HL-60/S4 treated with retinoic acid at 250 ng/mL for 4 days and 3 days (cell line): Measurements from ENCODE around the gene IGSF23.
"Not testable (repeated sequence)": the region's sequence is repeated elsewhere in the genome, so short reads cannot be mapped to it uniquely, and the experiment has no call there.

ENCODE experiments used
- in situ Hi-C: fragments of 300-500 bp; cut with MboI; formaldehyde crosslinking; loops from 2 replicates; pipeline ENCODE4 v1.7.0; 2022; ENCODE audit warnings: low sequenced_read_pairs

IGSF23 gene

DNA sequence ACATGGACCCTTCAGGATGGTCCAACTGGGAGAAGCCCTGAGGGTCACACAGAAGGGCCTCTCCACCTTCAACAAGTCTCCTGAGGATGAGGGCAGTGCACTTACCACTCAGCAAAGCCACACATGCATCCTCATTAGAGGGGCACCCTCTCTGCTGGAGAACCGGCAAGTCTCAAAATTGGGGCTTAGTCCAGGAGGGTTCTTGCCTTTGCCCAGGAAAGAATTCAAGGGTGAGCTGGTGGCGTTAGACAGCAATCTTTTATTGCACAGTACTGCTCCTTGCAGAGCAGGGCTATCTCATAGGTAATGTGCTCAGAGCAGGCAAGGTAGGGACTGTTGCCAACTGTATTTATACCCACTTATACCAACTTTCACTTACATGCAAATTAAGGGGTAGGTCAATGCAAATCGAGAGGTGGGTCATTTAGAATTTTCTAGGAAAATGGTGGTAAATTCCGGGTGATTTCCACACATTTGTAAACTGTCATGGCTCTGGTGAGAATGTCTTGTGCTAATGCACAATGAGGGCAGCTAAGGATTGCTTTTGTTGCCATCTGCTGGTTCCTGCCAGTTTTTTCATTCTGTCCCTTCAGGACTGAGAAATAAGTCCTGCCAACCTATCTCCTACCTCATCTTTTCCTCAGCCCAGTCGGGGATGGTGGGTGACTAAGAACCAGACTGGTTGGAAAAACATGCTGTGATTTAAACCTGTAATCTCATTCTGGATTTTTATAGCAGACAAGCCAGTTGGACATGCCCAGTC is 27.8 kb upstream of the IGSF23 start:
- in situ Hi-C loops = no loop called here

DNA sequence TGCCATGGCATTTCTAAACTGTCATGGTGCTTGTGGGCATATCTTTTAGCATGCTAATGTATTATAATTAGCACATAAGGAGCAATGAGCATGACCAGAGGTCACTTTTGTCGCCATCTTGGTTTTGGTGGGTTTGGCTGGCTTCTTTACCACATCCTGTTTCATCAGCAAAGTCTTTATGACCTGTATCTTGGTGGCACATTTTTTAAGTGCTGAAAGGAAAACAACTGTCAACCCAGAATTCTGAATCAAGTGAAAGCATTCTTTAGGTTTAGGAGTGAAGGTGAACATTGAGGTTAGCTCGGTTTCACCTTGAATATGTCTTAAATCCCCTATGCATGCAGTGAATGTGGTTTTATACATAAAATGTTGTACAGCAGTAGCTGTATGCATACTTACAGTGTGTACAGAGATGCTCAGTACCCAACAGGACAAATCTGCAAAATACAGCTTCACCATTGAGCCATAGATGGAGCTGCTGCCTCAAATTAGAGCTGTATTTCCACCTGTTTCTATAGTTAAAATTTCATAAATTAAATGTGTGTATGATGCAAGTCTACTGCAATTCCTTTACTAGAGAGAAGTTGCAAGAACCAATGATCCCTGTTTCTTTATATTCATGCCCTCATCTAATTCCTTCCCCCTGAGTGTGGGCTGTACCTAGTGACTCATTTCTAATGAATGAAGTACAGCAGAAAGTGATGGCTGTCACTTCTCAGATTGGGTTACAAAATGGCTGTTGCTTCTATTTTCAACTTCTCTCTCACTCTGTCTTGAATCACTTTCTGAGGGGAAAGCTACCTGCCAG is 25.2 kb upstream of the IGSF23 start:
- in situ Hi-C loops = no loop called here

DNA sequence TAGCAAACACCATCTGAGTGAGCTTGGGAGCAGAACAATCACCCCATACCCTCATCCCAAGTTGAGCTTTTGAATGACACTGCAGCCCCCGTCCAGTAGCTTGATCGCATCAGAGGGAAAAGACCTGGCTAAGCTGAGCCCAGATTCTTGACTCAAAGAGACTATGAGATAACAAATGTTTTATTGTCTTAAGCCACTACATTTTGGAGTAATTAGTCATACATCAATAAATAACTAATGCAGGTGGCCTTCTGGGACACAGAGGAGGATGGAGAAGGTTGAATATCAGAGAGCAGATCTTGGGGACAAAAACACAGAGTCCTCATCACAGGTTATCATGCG is 24.6 kb upstream of the IGSF23 start:
- in situ Hi-C loops = no loop called here

DNA sequence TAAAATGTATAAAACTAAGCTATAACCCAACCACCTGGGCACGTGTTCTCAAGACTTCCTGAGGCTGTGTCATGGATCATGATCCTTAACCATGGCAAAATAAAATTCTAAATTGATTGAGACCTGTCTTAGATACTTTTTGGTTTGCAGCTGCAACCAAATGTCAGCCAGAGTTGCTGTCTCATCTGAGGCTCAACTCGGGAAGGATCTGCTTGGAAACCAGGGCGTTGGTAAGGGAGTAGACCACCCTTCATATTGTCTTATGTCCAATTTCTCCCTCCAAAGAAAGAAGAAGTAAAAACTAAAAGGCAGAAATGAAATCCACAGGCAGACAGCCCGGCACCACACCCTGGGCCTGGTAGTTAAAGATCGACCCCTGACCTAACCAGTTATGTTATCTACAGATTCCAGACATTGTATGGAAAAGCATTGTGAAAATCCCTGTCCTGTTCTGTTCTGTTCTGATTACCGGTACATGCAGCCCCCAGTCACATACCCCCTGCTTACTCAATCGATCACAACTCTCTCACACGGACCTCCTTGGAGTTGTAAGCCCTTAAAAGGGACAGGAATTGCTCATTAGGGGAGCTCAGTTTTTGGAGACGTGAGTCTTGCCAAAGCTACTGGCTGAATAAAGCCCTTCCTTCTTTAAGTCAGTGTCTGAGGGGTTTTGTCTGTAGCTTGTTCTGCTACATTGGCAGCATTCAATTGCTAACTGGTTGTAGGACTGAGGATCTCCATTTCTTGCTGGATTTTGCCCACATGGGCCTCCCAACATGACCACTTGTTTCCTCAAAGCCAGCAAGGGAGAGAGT is 22.9 kb upstream of the IGSF23 start:
- in situ Hi-C loops = no loop called here

DNA sequence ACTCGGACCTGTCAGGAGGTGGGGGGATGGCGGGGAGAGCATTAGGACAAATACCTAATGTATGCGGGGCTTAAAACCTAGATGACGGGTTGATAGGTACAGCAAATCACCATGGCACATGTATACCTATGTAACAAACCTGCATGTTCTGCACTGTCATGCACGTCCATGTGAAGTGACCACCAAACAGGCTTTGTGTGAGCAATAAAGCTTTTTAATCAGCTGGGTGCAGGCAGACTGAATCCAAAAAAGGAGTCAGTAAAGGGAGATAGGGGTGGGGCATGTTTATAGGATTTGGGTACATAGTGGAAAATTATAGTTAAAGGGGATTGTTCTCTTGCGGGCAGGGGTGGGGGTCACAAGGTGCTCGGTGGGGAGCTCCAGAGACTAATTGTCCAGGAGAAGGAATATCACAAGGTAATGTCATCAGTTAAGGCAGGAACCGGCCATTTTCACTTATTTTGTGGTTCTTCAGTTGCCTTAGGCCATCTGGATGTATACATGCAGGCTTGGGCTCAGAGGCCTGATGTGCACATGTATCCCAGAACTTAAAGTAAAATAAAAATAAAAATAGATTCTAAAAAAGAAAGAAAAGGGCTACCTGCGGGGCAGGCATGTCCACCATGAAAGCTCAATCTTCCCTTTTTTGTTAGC is 21.9 kb upstream of the IGSF23 start:
- in situ Hi-C loops = not testable (repeated sequence)

DNA sequence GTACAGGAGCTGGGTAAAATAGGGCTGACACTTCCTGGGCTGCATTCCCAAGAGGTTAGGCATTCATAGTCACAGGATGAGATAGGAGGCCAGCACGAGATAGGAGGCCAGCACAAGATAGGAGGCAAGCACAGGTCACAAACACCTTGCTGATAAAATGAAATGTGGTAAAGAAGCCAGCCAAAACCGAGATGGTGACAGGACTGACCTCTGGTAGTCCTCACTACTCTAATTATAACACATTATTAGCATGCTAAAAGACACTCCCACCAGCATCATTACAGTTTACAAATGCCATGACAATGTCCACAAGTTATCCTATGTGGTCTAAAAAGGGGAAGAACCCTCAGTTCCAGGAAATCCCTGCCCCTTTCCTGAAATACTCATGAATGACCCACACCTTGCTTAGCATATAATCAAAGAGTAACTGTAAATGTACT is 20.9 kb upstream of the IGSF23 start:
- in situ Hi-C loops = no loop called here

DNA sequence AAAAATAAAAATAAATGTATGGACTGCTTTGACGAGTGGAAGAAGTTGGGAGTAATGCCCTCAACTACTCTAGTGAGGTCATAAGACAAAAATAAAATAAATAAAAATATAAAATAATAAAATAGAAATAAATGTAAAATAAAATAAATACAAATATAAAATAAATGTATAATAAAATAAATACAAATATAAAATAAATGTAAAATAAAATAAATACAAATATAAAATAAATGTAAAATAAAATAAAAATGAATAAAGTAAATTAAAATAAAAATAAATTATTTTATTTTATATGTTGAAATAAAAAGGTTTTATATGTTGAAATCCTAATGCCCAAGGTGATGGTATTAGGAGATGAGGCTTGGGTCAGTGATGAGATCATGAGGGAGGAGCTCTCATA is 20.1 kb upstream of the IGSF23 start:
- in situ Hi-C loops = no loop called here

DNA sequence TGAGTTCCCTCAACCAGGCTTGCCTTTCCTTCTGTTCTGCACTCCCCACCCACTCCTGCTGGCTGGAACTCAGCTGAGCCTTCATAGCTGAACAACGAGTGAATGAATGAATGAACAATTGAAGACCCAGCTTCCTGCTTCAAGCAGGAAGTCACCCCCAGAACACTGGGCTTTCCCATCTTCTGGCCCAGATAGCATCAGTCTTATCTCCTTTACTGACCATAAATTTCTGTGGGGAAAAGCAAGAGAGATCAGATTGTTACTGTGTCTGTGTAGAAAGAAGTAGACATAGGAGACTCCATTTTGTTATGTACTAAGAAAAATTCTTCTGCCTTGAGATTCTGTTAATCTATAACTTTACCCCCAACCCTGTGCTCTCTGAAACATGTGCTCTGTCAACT is 19.5 kb upstream of the IGSF23 start:
- in situ Hi-C loops = not testable (repeated sequence)

DNA sequence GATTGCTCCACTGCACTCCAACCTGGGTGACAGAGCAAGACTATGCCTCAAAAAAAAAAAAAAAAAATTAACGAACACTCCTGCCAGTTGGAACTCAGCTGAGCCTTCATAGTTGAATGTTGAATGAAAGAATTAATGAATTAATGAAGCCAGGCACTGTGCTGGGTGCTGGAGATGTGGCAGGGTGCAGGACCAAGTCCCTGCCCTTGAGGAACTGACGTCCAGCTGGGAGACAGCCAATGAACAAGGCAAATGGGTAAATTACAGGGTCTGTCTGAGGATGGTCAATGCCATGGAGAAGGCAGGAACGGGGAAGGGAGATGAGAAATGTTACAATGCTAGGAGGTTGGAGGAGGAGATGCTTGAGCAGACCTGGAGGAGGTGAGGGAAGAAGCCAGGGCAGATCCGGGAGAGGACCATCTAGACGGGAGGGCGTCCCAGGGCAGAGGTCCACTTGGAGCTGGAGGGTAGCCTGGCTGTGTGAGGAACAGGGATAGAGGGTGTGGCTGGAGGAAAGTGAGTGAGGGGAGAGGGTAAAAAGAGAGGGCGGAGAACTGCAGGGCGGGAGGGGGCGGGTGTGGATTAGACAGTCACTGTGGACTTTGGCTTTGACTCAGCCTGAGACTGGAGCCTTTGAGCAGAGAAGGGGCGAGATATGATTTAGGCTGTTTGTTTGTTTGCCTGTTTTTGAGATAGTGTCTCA is 16.8 kb upstream of the IGSF23 start:
- in situ Hi-C loops = no loop called here

DNA sequence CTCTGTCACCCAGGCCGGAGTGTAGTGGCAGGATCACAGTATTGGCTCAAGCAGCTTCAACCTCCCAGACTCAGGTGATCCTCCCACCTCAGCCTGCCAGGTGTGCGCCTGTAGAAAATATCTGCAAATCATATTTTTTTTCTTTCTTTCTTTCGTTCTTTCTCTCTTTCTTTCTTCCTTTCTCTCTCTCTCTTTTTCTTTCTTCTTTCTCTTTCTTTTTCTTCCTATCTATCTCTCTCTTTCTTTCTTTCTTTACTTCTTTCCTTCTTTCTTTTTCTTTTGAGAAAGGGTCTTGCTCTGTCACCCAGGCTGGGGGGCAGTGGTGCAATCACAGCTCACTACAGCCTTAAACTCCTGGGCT is 16.3 kb upstream of the IGSF23 start:
- in situ Hi-C loops = no loop called here

DNA sequence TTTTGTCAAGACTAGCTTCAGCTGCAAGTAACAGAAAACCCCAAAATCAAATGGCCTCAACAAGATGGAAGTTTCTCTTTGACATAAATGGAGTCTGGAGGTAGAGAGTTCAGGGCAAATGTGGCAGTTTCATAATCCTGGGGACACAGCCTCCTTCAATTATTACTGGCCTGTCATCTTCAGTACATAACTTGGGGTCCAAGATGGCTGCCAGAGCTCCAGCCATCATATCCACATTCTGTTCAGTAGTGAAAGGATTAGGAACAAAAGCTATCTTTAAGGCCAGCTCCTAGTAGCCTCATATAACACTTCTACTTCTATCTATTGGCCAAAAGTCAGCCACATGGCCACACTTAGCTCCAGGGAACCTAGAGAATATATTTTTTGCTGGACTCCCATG is 15.0 kb upstream of the IGSF23 start:
- in situ Hi-C loops = no loop called here

DNA sequence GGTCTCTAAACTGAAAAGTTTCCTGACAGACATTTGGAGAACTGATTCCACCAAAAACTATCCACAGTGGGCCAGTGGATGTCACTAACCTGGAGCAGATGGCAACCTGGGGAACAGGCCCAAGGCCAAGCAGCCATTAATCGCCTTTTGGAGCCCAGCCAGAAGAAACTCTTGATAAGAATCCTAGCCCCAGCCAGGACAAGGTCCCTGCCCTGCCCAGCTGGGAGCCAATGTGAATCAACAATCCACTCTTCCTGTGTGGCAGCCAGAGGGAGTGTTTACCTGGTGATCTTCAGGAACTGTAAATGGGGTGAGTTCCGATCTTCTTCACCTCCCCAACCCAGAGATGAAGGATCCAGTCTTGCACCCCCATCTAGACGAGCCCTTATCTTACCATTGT is 14.5 kb upstream of the IGSF23 start:
- in situ Hi-C loops = no loop called here

DNA sequence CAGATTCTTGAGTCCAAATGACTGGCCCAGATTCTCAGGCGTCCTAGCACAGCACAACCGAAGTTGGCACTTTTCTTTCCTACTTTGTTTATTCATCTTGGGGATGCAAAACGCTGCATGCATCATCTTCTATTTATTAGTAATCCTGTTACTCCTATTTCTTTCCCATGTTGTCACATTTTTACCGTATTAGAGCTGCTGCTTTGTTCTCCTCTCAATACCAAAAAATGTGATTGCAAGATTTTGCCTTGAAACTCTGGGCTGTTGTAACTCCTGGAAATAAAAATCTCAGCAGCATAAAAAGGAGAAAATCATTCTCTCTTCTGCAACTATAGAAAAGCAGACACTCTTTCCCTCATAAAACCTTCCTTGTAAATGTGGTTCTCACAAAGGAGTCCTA is 12.9 kb upstream of the IGSF23 start:
- in situ Hi-C loops = no loop called here

DNA sequence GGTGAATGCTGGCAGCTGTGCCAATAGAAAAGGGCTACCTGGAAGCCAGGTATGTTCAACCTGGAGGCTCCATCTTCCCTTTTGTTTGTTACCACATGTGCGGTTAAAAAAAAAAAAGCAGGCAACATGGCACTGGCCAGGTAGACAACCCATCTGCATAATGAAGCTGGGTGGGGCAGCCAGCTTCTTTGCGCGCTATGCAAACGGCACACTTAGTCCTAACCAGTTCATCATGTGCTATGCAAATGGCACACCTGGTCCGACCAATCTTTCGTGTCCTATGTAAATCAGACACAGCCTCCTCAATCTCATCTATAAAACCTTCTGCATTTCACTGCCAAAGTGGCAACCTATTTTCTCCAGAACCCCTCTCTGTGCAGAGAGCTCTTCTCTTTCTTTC is 11.3 kb upstream of the IGSF23 start:
- in situ Hi-C loops = no loop called here

DNA sequence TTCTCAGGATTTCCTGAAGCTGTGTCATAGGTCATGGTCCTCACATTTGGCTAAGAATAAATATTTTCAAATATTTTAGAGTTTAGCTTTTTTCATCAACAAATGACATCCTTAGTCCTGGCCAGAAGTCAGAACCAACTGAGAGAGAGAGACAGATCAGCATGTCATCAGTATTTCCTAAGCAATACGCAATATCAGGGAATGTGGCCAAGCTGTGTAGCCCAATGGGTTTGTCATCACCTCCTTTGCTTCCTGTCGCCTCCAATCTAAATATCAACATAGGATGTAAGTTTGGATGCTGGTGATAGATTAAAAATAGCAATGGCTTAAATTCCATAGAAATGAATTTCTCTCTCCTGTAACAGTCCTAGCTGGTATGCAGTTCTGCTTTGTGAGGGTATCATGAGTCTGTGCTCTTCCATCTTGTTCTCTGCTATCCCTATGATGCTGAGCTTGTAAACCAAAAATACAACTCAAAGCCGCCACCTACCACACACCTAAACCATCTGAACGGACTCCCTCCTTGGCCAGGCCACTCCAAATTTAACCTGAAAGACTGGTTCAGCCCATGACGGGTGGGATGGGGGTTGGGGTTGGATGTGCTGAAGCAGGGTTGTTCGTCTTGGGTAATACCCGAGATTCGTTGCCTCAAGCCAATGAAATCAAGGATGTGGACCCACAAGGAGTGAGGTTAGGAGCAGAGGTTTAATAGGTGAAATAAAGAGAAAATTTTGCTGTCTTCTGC is 10.0 kb upstream of the IGSF23 start:
- in situ Hi-C loops = no loop called here

DNA sequence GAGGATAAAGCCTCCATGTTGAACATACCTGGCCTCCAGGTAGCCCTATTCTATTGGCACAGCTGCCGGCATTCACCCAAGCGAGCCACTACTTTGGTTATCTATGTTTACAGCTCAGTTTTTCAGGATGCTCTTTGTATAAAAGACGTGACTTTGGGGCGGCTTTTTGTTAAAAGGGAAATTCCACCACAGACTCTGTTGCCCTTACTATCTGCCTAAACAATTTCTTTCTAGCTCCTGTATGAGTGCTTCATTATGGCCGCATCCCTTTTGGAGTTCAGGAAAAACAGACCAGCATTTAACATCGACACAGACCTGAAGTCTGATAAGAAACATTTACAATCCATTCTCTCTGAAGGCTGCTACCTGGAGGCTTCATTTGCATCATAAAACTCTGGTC is 9.1 kb upstream of the IGSF23 start:
- in situ Hi-C loops = no loop called here

DNA sequence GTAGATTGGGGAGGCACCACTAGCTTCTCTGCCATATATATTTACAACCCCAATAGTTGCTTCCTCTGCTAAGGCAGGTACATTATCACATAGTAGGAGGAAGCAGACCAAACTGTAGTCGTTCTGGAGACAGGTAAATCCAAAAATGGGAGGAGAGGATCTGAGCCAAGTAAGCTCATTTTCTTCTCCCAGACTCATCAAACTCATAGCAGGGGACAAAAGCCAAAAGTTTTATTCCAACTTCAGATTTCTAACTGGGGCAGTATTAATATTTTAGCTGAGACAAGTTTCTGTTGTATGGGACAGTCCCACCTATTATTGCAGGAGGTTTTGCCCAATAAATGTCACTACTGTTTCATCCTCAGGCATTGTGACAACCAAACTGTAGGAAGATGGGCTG is 7.8 kb upstream of the IGSF23 start:
- in situ Hi-C loops = no loop called here

DNA sequence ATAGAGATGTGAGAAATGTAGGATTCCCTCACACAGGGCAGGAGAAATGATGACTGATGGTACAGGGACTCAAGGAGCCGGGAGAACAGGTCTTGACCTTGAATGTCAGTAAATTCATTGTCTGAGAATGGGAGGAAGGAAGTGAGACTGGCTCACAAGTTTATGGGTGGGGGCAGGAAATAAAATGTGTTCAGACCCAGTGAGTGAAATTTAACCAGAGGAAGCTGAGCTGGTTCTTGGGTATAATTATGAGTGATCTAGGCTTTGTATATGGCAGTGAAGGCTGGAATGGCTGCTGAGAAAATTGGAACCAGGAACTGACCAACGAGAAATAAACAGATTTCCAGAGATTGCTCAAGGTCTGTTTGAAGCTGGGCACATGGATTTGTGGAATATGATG is 6.3 kb upstream of the IGSF23 start:
- in situ Hi-C loops = no loop called here

DNA sequence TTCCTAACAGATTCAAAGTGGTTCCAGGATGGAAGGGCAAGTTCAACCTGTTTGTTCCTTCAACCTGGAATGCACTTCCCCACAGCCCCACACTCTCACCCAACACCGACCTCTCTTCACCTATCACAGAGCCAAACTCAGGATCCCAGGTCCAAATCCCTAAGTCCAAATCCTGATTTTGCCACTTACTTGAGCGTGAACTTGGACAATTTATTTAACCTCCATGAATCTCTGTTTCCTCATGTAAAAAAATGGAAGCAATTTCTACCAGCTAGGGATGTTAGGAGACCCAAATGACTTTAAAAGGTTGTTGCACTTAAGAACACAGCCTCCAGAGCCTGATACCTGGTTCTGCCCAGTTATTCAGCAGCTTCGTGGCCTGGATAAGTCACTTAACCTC is 5.4 kb upstream of the IGSF23 start:
- in situ Hi-C loops = no loop called here

DNA sequence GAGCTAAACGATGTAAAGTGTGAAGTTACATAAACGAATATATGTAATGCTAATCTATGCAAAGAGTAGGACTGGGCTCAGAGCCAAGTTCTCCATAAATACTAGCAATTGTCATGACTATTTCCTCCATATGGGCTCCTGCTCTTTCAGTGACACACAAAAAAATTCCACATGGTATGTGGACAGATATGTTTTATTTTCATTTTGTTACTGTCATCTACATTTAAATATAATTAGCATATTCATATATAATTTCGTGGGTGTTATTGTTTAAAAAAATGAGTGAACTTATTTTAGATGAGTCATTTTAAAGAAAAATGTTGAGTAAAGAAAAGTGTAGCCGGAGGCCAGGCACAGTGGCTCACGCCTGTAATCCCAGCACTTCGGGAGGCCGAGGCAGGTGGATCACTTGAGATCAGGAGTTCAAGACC is 5.0 kb upstream of the IGSF23 start:
- in situ Hi-C loops = no loop called here
